ENCODE data around the gene FBXW4. TPM values are rescaled to one million over a fixed set of nuclear protein-coding genes. Genes with fewer than 3 reads are reported as not detected.

Gene FBXW4
- total RNA-seq, 4 donors from 2014 or later, result 48.4 to 91.6 (median 55.6) TPM

DNA sequence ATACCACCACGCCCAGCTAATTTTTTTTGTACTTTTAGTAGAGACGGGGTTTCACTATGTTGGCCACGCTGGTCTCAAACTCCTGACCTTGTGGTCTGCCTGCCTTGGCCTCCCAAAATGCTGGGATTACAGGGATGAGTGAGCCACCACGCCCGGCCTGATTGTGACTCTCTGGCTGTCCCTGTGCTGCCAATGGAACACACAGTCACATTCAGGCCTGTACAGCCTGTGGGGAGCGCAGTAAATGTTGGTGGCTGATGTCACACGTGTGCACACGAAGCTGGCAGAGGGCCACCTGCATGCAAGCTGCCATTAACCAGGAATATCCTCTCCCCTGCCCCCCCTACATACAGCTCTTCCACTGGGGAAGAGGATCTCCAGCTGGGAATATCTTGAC is 129.0 kb downstream of the FBXW4 start:
- H3K27ac ChIP-seq, result no peak overlapping the region
- in situ Hi-C loops (cut with MboI; ENCODE audit: low pct_ligation_motif_present in 1 of 4, low pct_unique_long_range_greater_than_20kb in 1 of 4, low sequenced_read_pairs in 3 of 4) (loop anchor here (10.0 to 25.0 kb wide), 4 partner anchors 254 to 354 kb away; no protein-coding TSS in a partner anchor), intact Hi-C loops (cut with DNase I; ENCODE audit: low total_unique reads) (no loop called here)
- no peak for TF ChIP-seq EP300 (IDR thresholded peaks at IDR 0.05; ENCODE audit: low read depth)
- TF ChIP-seq POLR2AphosphoS5 (IDR thresholded peaks at IDR 0.05), result no peak
- TF ChIP-seq POLR2A (IDR thresholded peaks at IDR 0.05), result no peak
- TF ChIP-seq, protein P1, sequence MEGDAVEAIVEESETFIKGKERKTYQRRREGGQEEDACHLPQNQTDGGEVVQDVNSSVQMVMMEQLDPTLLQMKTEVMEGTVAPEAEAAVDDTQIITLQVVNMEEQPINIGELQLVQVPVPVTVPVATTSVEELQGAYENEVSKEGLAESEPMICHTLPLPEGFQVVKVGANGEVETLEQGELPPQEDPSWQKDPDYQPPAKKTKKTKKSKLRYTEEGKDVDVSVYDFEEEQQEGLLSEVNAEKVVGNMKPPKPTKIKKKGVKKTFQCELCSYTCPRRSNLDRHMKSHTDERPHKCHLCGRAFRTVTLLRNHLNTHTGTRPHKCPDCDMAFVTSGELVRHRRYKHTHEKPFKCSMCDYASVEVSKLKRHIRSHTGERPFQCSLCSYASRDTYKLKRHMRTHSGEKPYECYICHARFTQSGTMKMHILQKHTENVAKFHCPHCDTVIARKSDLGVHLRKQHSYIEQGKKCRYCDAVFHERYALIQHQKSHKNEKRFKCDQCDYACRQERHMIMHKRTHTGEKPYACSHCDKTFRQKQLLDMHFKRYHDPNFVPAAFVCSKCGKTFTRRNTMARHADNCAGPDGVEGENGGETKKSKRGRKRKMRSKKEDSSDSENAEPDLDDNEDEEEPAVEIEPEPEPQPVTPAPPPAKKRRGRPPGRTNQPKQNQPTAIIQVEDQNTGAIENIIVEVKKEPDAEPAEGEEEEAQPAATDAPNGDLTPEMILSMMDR (IDR thresholded peaks at IDR 0.05), result no peak
- H3K4me1 ChIP-seq, result peaks cover 16 to 21% (median 19%) of the 10 kb centered on the region in 4 donors
- no peak overlapping the region for H3K4me3 ChIP-seq
- H3K9me3 ChIP-seq, result no peaks in the 10 kb centered on the region
- H3K36me3 ChIP-seq, result no peaks in the 10 kb centered on the region
- WGBS, 2 donors (ENCODE audit: low coverage in 1 of 2), result 40 to 69% methylated on average over 1 to 8 of the region's 8 CpGs
- no peak for DNase-seq
- H3K27me3 ChIP-seq, result peaks cover 76% of the 10 kb centered on the region

DNA sequence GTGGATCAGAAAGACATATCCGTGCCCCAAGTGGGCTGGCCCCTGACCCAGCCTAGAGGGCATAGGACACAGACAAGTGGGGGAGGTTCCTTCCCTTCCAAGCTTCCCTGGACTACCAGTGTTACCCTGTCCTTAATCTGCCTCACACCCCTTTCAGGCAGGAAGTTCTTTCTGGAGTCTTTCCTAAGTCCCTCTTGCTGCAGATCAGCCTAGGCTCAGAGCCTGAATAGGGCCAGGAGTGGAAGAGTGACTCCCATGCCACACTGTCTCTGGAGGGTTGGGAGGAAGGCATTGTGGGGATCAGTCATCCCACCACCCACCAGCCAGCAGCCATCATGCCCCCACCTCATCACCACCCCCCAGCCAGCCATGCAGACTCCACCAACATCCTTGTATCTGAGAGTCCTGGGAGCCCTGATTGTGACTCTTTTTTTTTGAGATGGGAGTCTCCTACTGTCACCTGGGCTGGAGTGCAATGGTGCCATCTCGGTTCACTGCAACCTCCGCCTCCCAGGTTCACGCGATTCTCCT is 129.5 kb downstream of the FBXW4 start:
- Histone ChIP-seq H3K4me1 (peaks cover 12 to 16% (median 15%) of the 10 kb centered on the region in 4 donors), H3K27ac (no peak overlapping the region), H3K9me3 (no peaks in the 10 kb centered on the region), H3K36me3 (no peaks in the 10 kb centered on the region), H3K27me3 (peaks cover 76% of the 10 kb centered on the region), H3K4me3 (no peak overlapping the region)
- intact Hi-C loops (cut with DNase I; ENCODE audit: low total_unique reads) (no loop called here), in situ Hi-C loops (cut with MboI; ENCODE audit: low pct_ligation_motif_present in 1 of 4, low pct_unique_long_range_greater_than_20kb in 1 of 4, low sequenced_read_pairs in 3 of 4) (loop anchor here (10.0 to 25.0 kb wide), 4 partner anchors 253 to 353 kb away; no protein-coding TSS in a partner anchor)
- 67 to 80% methylated on average over 1 to 5 of the region's 5 CpGs for WGBS, 2 donors (ENCODE audit: low coverage in 1 of 2)
- DNase-seq, result no peak
- no peak for TF ChIP-seq EP300 (IDR thresholded peaks at IDR 0.05; ENCODE audit: low read depth)
- TF ChIP-seq POLR2AphosphoS5 (IDR thresholded peaks at IDR 0.05), result no peak
- TF ChIP-seq, protein P1 (IDR thresholded peaks at IDR 0.05), result no peak
- no peak for TF ChIP-seq POLR2A (IDR thresholded peaks at IDR 0.05)

DNA sequence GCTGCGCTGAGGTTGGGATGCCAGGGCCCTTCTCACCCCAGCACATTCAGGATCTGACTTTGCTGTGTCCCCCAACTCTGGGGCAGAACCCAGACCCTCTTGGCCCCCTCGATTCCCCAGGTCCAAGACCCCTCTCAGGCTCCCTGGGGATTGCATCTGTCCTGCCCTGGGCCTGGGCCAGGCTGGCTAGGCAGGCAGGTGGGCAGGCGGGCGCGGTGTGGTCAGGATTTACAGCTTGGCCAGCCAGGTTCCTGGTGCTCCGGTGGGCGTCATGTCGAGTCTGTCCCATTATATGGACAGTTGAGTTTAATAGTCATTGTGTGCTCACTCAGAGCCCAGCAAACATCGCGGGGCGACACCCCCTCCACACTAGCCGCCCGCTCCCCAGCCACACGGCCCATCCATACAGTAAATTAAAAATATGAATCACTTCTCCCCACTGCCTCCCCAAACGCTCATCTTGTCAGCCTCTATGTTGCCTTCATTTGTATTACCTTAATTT is 130.4 kb downstream of the FBXW4 start:
- H3K4me1 ChIP-seq, result peaks cover 6 to 9% (median 7%) of the 10 kb centered on the region in 4 donors
- H3K27me3 ChIP-seq, result peaks cover 70% of the 10 kb centered on the region
- H3K27ac ChIP-seq, result no peak overlapping the region
- in situ Hi-C loops (cut with MboI; ENCODE audit: low pct_ligation_motif_present in 1 of 4, low pct_unique_long_range_greater_than_20kb in 1 of 4, low sequenced_read_pairs in 3 of 4) (loop anchor here (10.0 to 25.0 kb wide), 4 partner anchors 252 to 352 kb away; no protein-coding TSS in a partner anchor), intact Hi-C loops (cut with DNase I; ENCODE audit: low total_unique reads) (no loop called here)
- H3K9me3 ChIP-seq, result no peaks in the 10 kb centered on the region
- DNase-seq, result no peak
- H3K36me3 ChIP-seq, result no peaks in the 10 kb centered on the region
- TF ChIP-seq, protein P1 (IDR thresholded peaks at IDR 0.05), result no peak
- TF ChIP-seq EP300 (IDR thresholded peaks at IDR 0.05; ENCODE audit: low read depth) (no peak), POLR2AphosphoS5 (IDR thresholded peaks at IDR 0.05) (no peak), POLR2A (IDR thresholded peaks at IDR 0.05) (no peak)
- no peak overlapping the region for H3K4me3 ChIP-seq
- 68 to 73% methylated on average over 7 to 15 of the region's 15 CpGs for WGBS, 2 donors (ENCODE audit: low coverage in 1 of 2)

DNA sequence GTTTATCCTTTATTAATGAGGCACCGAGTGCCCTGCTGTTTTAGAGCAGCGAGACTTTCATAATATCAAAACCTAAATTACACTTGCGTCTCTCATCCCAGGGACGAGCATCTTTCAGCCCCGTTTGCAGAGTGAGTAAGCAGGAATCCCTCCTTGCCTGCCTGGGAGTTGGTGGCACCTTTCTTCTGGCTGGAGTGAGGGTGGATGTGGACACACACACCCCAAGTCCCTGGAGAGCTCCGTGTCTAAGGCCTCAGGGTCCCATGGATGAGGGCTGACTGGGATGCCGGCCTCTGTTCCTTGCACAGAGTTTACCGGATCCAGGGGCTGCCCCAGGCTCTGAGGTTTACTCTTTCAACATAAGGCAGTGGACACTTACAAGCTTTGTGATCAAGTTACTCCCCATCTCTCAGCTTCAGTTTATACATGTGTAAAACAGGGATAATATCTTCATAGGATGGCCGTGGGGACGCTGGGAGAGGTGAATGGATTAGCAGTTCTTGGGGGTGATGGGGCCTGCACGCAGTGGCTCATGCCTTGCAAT is 131.4 kb downstream of the FBXW4 start:
- 71% methylated on average over 11 of the region's 11 CpGs; no CpG with 5 or more reads in 1 of the 2 donors for WGBS, 2 donors (ENCODE audit: low coverage in 1 of 2)
- no peak for DNase-seq
- TF ChIP-seq EP300 (IDR thresholded peaks at IDR 0.05; ENCODE audit: low read depth) (no peak), POLR2AphosphoS5 (IDR thresholded peaks at IDR 0.05) (no peak), POLR2A (IDR thresholded peaks at IDR 0.05) (no peak)
- TF ChIP-seq, protein P1 (IDR thresholded peaks at IDR 0.05), result no peak
- Histone ChIP-seq H3K4me3 (no peak overlapping the region), H3K36me3 (no peaks in the 10 kb centered on the region), H3K9me3 (no peaks in the 10 kb centered on the region), H3K27ac (no peak overlapping the region), H3K27me3 (peaks cover 60% of the 10 kb centered on the region), H3K4me1 (peaks cover 4 to 7% (median 5%) of the 10 kb centered on the region in 4 donors)
- in situ Hi-C loops (cut with MboI; ENCODE audit: low pct_ligation_motif_present in 1 of 4, low pct_unique_long_range_greater_than_20kb in 1 of 4, low sequenced_read_pairs in 3 of 4), result loop anchor here (10.0 to 25.0 kb wide), 4 partner anchors 251 to 351 kb away; no protein-coding TSS in a partner anchor
- intact Hi-C loops (cut with DNase I; ENCODE audit: low total_unique reads), result no loop called here

Data from transverse colon (tissue), 4 donors.